HG03469 (cell line): Measurements from ENCODE around the gene SESN1.

Source experiments
- ATAC-seq: cut with Tn5 transposase; IDR thresholded peaks from one replicate; pipeline ENCODE4 v1.9.1; 2021; ENCODE audit warnings: mild to moderate bottlenecking, moderate library complexity, moderate number of reproducible peaks; ENCODE audit not compliant: unreplicated experiment

The SESN1 gene

DNA sequence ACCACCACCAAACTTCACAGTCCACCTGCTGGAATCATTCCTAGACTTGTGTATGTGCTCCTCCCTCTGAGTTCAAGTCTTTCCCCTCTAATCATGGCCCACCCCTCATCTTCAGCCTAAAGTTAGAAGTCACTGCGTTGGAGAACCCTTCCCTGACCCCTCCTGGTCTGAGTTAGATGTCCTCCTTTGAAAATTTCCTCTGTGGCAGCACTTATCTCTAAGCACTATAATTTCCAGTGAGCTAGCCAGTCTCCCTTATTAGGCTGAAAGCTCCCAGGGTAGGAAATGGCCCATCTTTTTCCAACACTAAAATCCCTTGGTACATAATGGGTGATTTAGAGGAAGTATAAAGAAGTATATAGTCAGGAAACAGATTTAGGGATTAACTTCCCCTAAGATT lies 63.2 kb downstream of the SESN1 start:
- no peak for ATAC-seq

GRCh38 chr6:109029313-109029712 lies 65.3 kb downstream of the SESN1 start:
- ATAC-seq, result no peak

GRCh38 chr6:109028439-109028838 lies 66.2 kb downstream of the SESN1 start:
- ATAC-seq, result no peak

- no peak for ATAC-seq
Measured at GRCh38 chr6:109027964-109028363, 66.7 kb downstream of the SESN1 start.

DNA sequence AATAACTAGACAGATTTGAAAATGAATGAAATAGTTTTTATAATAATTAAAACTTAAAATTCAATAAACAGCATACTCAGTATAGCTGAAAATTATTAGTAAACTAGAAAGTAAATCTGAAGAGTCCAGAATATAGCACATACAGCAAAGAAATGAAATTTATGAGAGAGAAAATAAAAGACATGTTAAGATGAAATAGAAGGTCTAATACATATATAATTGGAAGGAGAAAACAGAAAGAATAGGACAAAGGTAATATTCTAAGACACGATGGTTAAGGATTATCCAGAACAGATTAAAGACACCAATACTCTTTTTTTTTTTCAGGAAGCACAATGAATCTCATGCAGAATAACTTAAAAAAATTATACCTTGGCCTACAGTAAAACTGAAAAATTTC lies 69.0 kb downstream of the SESN1 start:
- no peak for ATAC-seq

DNA sequence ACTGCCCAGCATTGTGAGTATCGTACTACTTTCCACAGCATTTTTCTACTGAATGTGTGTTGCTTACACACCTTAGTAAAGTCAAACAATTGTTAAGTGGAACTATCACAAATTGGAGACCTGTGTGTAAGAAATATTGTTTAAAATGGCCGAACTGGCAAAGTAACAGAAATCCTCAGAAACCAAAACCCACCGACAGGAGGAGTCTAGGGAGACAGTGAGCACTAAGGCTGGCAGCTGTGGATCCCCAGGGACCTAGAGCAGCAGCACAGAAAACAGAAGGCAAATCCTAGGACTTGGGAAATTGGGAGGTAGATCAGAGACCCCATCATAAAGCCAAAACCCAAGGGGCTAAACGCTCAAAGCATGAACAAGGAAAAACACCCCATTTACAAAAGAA lies 69.9 kb downstream of the SESN1 start:
- ATAC-seq, result no peak

DNA sequence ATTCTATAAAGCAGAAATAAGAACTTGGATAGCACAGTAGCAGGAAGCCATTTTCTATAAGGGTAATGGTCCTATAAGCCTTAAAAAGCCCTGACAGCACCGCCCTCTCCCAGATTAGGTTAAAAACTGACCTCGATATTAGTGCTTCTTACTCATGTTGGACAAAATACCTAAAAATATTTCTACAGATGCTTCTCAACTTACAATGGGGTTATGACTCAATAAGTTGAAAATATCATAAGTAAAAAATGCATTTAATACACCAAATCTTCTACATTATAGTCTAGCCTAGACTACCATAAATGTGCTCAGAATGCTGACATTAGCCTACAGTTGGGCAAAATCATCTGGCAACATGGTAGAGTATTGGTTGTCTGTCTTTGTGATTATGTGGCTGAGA lies 70.3 kb downstream of the SESN1 start:
- no peak for ATAC-seq

GRCh38 chr6:109023356-109023925 lies 71.2 kb downstream of the SESN1 start:
- ATAC-seq, result no peak

GRCh38 chr6:109021870-109022269 lies 72.8 kb downstream of the SESN1 start:
- ATAC-seq, result no peak

DNA sequence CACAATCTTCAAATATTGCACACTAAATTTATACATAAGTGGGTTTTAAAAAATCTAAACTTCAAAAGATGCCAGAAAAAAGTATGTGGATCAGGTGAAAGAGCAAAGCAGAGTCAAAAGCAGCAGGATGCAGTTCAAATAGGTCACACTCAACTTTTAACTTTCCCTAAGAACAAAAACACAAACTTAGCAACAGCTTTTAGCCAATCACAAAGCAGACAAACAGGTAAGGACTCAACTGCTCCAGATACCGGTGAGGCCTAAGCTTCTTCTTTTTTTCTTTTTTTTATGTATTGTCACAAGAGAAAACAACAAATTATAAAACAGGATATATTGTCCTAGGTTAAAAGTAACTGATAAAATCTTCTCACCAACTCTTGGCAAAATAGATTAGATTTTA lies 74.7 kb downstream of the SESN1 start:
- no peak for ATAC-seq

- ATAC-seq, result no peak
Measured at GRCh38 chr6:109015176-109015575, 79.5 kb downstream of the SESN1 start.

GRCh38 chr6:109014606-109015005 lies 80.0 kb downstream of the SESN1 start:
- no peak for ATAC-seq

GRCh38 chr6:109013656-109014305 lies 80.9 kb downstream of the SESN1 start:
- no peak for ATAC-seq

DNA sequence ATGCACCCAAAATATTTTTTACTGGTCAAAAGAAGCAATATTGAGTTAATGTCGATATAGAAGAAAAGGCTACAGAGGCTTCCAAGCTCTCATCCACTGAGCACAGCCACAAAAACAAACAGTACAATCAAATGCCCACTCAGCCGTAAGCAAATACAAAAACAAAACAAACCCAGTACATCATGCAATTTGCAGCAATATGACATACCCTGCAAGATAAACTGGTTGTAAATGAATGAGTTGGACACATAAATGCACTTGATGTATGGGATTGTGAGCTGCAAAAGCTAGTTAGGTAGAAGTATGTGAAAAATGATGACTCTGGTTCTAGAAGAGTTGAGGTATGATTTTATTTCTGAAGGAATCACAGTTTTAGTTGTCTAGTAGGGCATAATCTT lies 83.9 kb downstream of the SESN1 start:
- ATAC-seq, result no peak

DNA sequence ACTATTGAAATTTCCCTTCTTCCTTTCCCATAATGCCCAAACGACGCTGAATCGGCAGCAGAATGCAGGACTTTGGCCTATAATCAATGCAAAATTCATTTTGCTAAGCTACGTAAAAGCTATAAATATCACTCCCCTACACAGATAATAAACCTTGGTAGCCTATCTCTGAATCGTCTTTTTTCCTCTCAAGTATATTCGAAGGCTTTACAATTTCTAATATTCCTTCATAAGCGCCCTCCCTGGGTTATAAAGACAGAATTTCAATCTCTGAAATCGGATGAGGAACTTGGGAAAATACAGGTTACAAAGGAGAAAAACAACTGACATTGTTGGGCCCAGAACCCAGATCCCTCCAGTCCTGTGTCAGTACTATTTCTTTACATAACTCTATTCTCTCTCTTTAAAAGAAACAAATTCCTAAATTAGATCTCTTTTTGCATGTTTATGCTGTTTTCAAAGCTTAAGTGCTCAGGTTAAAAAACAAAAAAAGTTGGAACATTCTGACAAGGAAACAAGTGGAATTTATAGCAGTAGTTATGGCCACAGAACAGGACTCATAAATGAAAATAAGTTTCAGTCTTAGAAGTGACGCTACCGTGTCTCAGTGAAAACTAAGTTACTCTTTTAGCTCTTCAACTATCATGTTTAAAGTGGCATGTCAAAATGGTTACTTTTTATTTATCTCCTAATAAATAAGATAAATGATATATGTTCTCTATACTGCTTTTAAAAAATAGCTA lies 84.5 kb downstream of the SESN1 start:
- no peak for ATAC-seq

GRCh38 chr6:109009236-109009961 lies 85.2 kb downstream of the SESN1 start:
- ATAC-seq, result peak; percentile 64

DNA sequence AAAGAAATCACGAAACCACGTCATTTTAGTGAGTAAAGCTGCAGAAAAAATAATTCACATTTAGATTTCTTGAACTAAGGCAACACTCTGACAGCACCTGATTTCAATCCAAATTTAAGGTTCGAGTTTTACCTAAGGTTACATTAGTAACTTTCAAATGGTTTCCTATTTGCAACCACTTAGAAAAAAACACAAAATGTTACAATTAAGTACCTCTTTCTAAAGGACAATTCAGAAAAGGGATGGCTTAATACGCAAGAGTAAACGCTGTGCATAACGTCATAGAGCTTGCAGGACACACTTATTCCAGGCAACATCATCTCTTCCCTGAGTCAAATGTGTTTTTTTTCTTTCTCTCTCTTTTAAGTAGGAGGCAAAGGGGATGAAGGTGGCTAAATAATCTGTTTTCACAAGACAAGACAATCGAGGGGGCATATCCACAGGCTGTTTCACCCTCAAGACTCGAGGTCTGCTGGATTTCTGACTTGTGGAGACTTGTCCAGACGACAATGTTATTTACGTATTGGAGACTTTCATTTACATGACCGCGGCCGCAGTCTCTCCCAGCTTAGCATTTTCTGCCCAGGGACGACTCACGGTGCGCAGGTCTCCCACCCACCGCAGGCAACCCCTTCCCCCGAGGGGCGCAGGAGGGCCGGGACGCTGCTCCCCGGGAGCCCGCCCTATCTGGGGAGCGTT lies 86.0 kb downstream of the SESN1 start:
- no peak for ATAC-seq

DNA sequence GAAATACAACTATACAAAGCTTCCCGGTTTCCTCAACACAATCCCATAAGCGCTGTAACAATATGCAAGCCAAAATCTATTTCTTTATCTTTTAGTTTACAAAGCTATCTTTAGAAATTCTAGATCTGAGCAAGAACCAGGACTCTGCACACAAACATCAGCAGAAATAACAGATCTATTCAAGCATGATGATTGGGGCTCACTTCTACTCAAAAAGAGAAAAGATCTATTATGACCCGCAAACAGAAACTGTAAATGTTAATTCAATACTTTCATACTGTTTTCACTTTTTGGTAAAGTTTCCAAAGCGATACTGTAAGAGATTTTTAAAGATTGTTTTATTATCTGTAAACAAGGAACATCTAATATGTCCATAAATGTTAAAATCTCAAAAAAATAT lies 86.6 kb downstream of the SESN1 start:
- ATAC-seq, result no peak

DNA sequence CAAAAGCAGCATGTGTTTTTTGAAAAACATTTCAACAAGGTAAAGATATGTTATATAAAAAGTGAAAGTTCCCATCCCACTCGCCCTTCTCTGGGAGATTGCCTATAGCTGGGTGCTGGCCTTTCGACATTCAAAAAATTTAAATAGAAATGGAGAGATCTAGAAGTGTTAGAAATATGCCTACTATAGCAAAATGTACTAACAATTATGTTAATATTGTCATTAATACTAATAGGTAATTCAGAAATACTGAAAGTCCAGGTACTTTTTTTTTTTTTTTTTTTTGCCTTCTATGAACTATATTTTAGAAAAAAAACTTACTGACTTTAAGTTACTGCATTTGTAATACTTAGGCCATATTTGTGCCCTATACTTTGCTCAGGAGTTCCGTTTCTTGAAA lies 87.1 kb downstream of the SESN1 start:
- ATAC-seq, result no peak

GRCh38 chr6:109006818-109007217 lies 87.8 kb downstream of the SESN1 start:
- no peak for ATAC-seq

- ATAC-seq, result no peak
Measured at GRCh38 chr6:109002882-109003281, 91.8 kb downstream of the SESN1 start.
